Measurements from ENCODE around the gene SMG5.

- TF ChIP-seq CTCF (optimal IDR thresholded peaks at IDR 0.05 in 1 of 3, IDR thresholded peaks at IDR 0.05 in 1 of 3, conservative IDR thresholded peaks at IDR 0.05 in 1 of 3; ENCODE audit: extremely low read depth in 1 of 3, insufficient read depth in 2 of 3, low read length in 3 of 3) (no peak), EZH2 (IDR thresholded peaks at IDR 0.05; ENCODE audit: low read length) (no peak)
These were observed 6.1 kb downstream of the SMG5 start for GRCh38 chr1:156276532-156276931.
